Ishikawa (cell line): ENCODE measurements around the gene NAT8L.

Experiments used
- CEBPB ChIP-seq: IDR thresholded peaks from 2 replicates; pipeline ENCODE4 v1.6.1; 2012
- CREB1 ChIP-seq: IDR thresholded peaks from 2 replicates; pipeline ENCODE4 v1.6.1; 2012; ENCODE audit warnings: low read depth
- EP300 ChIP-seq: IDR thresholded peaks from 2 replicates; pipeline ENCODE4 v1.6.1; 2012; ENCODE audit warnings: borderline replicate concordance
- FOXM1 ChIP-seq: IDR thresholded peaks from 2 replicates; pipeline ENCODE4 v1.6.1; 2012; ENCODE audit warnings: low read depth, borderline replicate concordance
- RAD21 ChIP-seq: IDR thresholded peaks from 2 replicates; pipeline ENCODE4 v1.6.1; 2012; ENCODE audit warnings: low read depth
- TAF1 ChIP-seq: IDR thresholded peaks from 2 replicates; pipeline ENCODE4 v1.6.1; 2012; ENCODE audit warnings: low read depth, mild to moderate bottlenecking
- TCF12 ChIP-seq: IDR thresholded peaks from 2 replicates; pipeline ENCODE4 v1.6.1; 2012; ENCODE audit warnings: low read depth
- YY1 ChIP-seq: IDR thresholded peaks from 2 replicates; pipeline ENCODE4 v1.6.1; 2012; ENCODE audit warnings: low read depth
- ZBTB7A ChIP-seq: IDR thresholded peaks from 2 replicates; pipeline ENCODE4 v1.6.1; 2012; ENCODE audit warnings: low read depth
- TF ChIP-seq, protein P1 (sequence below): IDR thresholded peaks from 2 replicates; pipeline ENCODE4 v1.6.1; 2012
- TF ChIP-seq, protein P2 (sequence below): IDR thresholded peaks from 2 replicates; pipeline ENCODE4 v1.6.1; 2012; ENCODE audit warnings: low read depth, mild to moderate bottlenecking

The NAT8L gene

DNA sequence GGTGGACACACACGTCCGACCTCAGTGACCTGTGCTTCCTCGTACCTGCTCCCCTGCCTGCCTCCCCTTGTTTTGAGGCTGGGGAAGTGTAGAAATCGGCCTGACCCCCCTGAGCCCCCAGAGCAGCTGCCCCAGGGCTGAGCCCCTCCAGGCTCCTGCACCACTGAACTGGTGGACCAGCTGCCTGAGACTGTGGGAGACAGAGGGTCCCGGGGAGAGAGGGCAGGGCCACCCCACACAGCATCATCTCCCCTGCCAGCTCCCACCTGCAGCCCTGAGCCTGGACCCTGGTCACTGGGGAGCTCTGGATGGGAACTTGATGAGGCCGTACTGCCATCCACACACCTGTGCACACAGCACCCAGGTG is 15.0 kb upstream of the NAT8L start:
- TF ChIP-seq, protein P1, sequence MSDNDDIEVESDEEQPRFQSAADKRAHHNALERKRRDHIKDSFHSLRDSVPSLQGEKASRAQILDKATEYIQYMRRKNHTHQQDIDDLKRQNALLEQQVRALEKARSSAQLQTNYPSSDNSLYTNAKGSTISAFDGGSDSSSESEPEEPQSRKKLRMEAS, result no peak
- TF ChIP-seq FOXM1 (no peak), CREB1 (no peak), RAD21 (no peak), TAF1 (no peak), CEBPB (no peak), YY1 (no peak), EP300 (no peak)
- TF ChIP-seq, protein P2, sequence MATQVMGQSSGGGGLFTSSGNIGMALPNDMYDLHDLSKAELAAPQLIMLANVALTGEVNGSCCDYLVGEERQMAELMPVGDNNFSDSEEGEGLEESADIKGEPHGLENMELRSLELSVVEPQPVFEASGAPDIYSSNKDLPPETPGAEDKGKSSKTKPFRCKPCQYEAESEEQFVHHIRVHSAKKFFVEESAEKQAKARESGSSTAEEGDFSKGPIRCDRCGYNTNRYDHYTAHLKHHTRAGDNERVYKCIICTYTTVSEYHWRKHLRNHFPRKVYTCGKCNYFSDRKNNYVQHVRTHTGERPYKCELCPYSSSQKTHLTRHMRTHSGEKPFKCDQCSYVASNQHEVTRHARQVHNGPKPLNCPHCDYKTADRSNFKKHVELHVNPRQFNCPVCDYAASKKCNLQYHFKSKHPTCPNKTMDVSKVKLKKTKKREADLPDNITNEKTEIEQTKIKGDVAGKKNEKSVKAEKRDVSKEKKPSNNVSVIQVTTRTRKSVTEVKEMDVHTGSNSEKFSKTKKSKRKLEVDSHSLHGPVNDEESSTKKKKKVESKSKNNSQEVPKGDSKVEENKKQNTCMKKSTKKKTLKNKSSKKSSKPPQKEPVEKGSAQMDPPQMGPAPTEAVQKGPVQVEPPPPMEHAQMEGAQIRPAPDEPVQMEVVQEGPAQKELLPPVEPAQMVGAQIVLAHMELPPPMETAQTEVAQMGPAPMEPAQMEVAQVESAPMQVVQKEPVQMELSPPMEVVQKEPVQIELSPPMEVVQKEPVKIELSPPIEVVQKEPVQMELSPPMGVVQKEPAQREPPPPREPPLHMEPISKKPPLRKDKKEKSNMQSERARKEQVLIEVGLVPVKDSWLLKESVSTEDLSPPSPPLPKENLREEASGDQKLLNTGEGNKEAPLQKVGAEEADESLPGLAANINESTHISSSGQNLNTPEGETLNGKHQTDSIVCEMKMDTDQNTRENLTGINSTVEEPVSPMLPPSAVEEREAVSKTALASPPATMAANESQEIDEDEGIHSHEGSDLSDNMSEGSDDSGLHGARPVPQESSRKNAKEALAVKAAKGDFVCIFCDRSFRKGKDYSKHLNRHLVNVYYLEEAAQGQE, result no peak

DNA sequence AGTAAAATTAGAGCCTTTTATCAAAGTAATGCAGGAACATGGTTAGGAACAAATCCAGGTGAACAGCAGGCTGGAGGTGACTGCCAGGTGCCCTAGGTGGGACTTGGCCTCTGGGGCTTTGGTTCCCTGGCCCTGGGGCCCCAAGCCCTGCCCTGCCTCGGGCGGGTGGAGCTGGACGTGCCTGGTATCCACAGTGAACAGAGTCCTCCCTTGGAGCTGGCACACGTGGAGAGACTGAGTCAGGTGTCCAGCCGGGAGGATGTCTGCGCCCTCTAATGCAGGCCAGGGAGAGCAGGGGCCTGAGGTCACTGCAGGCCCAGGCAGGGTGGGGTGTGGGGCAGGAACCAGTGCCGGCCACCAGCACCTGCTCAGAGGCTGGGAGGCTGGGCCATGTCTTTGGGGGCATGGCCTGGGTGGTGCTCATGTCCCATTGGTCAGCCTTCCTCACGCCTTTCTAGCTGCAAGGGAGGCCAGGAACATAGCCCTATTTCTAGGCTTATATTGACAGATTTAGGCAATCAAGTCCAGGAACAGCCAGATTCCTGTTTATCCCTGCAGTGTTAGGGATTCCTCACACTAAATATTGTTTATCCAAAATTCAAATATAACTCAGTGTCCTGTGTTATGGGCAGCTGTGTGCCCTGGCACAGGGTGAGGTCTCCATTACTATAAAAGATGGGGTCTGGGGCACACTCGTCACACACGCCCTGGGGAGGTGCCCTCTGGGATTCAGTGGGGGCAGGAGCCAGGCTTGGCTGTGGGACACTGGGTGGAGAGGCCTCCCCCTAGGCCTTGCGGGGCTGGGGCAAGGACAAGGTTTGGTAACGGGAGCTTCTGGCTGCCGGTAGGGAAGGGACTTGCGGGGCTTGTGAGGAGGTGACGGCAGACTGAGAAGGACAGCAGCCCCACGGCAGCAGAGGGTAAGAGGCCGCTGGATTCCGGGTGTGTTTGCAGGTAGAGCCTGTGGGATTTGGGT is 14.3 kb upstream of the NAT8L start:
- TF ChIP-seq CREB1, result no peak

DNA sequence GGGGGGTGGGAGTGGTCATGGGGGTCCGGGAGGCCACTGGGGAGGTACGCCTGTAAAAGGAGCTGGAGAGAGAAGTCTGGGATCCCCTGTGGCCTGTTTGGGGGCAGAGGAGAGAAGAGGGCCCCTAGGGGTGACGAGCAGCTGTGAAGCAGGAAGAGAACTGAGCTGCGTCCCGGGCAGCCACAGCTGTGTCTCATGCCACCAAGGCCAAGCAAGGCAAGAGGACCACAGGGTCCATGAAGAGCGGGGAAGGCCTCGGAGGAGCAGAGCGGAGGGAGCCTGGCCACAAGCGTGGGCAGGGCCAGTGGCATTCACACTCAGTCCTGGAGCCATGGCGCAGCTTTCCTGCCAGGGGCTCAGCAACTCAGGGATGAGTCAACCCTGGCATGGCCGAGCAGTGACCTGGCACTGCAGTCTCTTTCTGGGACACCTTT is 13.6 kb upstream of the NAT8L start:
- TF ChIP-seq TCF12, result no peak
- TF ChIP-seq EP300, result no peak

DNA sequence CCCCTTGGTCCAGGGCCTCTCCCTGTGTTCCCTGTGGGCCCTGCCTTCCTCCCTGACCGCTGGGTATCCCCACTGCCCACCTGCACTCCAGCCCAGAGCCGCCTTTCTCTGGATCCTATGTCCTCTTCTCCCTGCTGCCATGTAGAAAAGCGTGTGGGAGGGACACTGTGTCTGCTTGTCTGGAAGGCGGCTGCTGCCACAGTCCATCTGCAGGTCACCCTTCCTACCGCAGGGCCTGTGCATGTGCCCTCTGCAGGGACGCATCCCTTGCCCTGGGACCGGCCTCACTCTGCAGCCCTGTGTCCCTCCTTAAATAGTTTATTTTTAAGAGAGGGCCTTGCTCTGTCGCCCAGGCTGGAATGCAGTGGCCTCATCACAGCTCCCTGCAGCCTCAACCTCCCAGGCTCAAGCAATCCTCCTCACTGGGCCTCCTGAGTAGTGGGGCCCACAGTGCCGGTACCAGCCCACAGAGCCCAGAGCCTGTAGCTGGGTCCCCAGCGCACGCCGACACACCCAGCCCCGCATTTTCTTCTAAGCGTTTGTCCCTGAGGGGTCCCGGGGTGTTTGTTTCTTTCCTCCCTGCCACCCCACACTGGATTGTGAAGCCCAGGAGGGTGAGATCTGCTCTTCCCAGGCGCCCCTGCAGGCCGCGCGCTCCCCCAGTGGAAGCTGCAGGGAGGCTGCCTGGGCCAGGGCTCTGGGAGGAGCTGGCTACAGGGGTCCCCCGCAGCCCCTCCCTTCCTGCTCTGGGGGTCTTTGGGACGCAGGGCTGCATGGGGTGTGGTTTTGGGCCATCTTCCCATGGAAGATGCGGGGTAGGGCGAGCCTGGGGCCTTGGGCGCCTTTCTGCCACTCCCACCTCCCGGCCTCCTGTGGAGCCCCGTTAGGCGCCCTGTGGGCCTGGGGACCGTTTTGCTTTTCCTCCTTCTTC is 12.8 kb upstream of the NAT8L start:
- no peak for TF ChIP-seq RAD21
- 0 out of 2 replicates have a peak, but pooled peaks have one; percentile 25 for TF ChIP-seq ZBTB7A

DNA sequence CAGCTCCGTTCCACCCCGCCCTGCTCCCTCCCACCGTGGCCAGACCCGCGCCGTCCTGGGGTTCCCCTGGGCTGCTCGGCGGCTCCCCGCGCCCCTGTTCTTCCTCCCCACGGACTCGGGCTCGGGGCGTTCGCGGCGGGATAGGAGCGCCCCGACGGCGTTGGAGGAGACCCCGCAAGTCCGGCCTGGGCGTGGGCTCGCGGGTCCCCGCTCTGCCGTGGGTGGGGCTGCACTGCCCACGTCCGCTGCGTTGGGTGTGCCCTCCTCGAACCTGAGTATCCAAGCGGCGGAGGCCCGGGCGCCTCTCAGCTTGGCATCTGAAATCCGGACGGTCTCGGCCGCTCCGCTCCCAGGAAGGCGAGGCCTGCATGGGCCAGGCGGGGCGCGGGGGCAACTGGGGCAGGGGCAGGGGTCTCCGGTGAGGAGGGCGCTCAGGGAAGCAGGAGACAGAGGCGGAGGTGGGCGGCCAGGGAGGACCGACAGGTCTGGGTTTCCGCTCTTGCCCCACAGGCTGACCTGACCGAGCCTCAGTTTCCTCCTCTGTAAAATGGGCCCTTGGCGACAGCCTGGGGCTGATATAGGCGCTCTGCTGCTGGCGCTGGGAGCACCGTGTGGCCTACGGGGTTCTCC is 12.0 kb upstream of the NAT8L start:
- TF ChIP-seq ZBTB7A (peak; percentile 23; the same call in 1 of the 2 replicates), EP300 (no peak)
- TF ChIP-seq, protein P2, result no peak

DNA sequence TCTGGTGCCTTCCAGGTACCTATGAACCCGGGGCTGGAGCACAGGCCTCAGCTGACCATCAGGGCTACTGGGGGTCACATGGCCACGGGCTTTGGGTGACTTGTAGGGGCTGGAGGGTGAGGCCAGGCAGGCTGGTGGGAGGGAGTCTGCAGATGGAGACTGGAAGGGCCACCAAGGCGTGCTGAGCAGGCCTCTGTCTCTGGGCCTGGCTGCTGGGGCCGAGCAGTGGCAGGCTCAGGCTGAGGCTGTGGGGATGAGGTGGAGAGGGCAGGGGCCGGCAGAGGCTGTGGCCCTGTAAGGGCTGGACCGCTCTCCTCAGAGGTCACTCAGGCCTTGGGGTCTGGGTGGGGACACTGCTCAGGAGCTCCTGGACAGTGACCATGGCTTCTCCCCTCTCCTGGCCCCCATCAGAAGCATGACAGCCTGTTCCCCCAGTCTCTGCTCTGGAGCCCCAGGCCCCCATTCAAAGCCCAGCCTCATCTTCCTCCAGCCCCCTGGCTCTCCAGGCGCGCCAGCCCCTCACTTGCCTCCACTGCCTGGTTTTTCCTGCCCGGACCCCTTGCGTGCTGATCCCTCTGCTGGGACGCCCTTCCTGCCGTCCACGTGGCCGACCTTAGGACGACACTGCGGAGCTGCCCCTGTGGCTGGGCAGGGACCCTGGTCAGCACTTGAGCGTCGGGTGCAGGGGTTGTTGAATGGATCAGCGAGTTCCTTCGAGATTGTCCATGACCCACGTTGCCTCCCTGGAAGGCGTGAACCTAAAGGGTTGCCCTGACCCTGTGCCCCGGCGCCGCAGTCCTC is 11.1 kb upstream of the NAT8L start:
- TF ChIP-seq, protein P1, result no peak
- TF ChIP-seq, protein P2, result no peak
